ENCODE measurements around the gene MAPT. TPM values are rescaled to one million over a fixed set of nuclear protein-coding genes. Genes with fewer than 3 reads are reported as not detected.

Gene MAPT
- total RNA-seq, 1 donor from 2014 or later = 2.1 TPM

- H3K4me1 ChIP-seq (ENCODE audit: insufficient read depth, low read length) = no peaks in the 10 kb centered on the region
- Mint-ChIP-seq H3K27me3 (ENCODE audit: low read depth, unreplicated experiment) (peaks cover 27% of the 10 kb centered on the region), H3K9me3 (ENCODE audit: unreplicated experiment) (peaks cover 3% of the 10 kb centered on the region), H3K4me1 (ENCODE audit: low read depth, unreplicated experiment) (peaks cover under 1% of the 10 kb centered on the region), H3K36me3 (ENCODE audit: low read depth, unreplicated experiment) (no peaks in the 10 kb centered on the region), H3K27ac (ENCODE audit: unreplicated experiment) (no peak overlapping the region), H3K4me3 (ENCODE audit: unreplicated experiment) (no peak overlapping the region)
- no peaks in the 10 kb centered on the region for H4K20me1 ChIP-seq (ENCODE audit: insufficient read depth, low read length)
- H3K27me3 ChIP-seq (ENCODE audit: insufficient read depth, low read length) = peaks cover 6% of the 10 kb centered on the region
- no peak overlapping the region for H3K4me3 ChIP-seq (ENCODE audit: insufficient read depth, low read depth, low read length)
- H3K9me3 ChIP-seq (ENCODE audit: insufficient read depth, low read depth, low read length) = no peaks in the 10 kb centered on the region
- TF ChIP-seq CTCF (IDR thresholded peaks at IDR 0.05; ENCODE audit: insufficient read depth, low read depth, low read length) (no peak), EZH2 (IDR thresholded peaks at IDR 0.05; ENCODE audit: insufficient read depth, low read length) (no peak)
- FAIRE-seq (no peak), DNase-seq (ENCODE audit: low read depth) (no peak)
- no peak overlapping the region for H3K27ac ChIP-seq (ENCODE audit: low read depth, low read length)
- no peaks in the 10 kb centered on the region for H3K79me2 ChIP-seq (ENCODE audit: insufficient read depth, low read length)
- H2AFZ ChIP-seq (ENCODE audit: low read depth, low read length) = no peak overlapping the region
- H3K36me3 ChIP-seq (ENCODE audit: insufficient read depth, low read length) = no peaks in the 10 kb centered on the region
- no peak overlapping the region for H3K9ac ChIP-seq (ENCODE audit: low read length)
- no peak overlapping the region for H3K4me2 ChIP-seq (ENCODE audit: low read length)
These were observed 90.0 kb downstream of the MAPT start for GRCh38 chr17:45984368-45984767.

- H3K4me2 ChIP-seq (ENCODE audit: low read length) = no peak overlapping the region
- Mint-ChIP-seq H3K9me3 (ENCODE audit: unreplicated experiment) (peaks cover 9% of the 10 kb centered on the region), H3K4me3 (ENCODE audit: unreplicated experiment) (no peak overlapping the region), H3K27ac (ENCODE audit: unreplicated experiment) (no peak overlapping the region), H3K27me3 (ENCODE audit: low read depth, unreplicated experiment) (peaks cover 28% of the 10 kb centered on the region), H3K4me1 (ENCODE audit: low read depth, unreplicated experiment) (no peaks in the 10 kb centered on the region), H3K36me3 (ENCODE audit: low read depth, unreplicated experiment) (no peaks in the 10 kb centered on the region)
- H3K36me3 ChIP-seq (ENCODE audit: insufficient read depth, low read length) = no peaks in the 10 kb centered on the region
- no peaks in the 10 kb centered on the region for H3K9me3 ChIP-seq (ENCODE audit: insufficient read depth, low read depth, low read length)
- peaks cover 6% of the 10 kb centered on the region for H3K27me3 ChIP-seq (ENCODE audit: insufficient read depth, low read length)
- no peak overlapping the region for H3K9ac ChIP-seq (ENCODE audit: low read length)
- H3K4me1 ChIP-seq (ENCODE audit: insufficient read depth, low read length) = no peaks in the 10 kb centered on the region
- H4K20me1 ChIP-seq (ENCODE audit: insufficient read depth, low read length) = no peaks in the 10 kb centered on the region
- TF ChIP-seq CTCF (IDR thresholded peaks at IDR 0.05; ENCODE audit: insufficient read depth, low read depth, low read length) (no peak), EZH2 (IDR thresholded peaks at IDR 0.05; ENCODE audit: insufficient read depth, low read length) (no peak)
- no peak overlapping the region for H3K27ac ChIP-seq (ENCODE audit: low read depth, low read length)
- DNase-seq (ENCODE audit: low read depth) = no peak
- H3K4me3 ChIP-seq (ENCODE audit: insufficient read depth, low read depth, low read length) = no peak overlapping the region
- no peak for FAIRE-seq
- H3K79me2 ChIP-seq (ENCODE audit: insufficient read depth, low read length) = no peaks in the 10 kb centered on the region
- H2AFZ ChIP-seq (ENCODE audit: low read depth, low read length) = no peak overlapping the region
These were observed 91.1 kb downstream of the MAPT start for GRCh38 chr17:45985447-45985846.

GRCh38 chr17:45986056-45986455, 91.7 kb downstream of the MAPT start:
- TF ChIP-seq CTCF (IDR thresholded peaks at IDR 0.05; ENCODE audit: insufficient read depth, low read depth, low read length) (no peak), EZH2 (IDR thresholded peaks at IDR 0.05; ENCODE audit: insufficient read depth, low read length) (no peak)
- H3K36me3 Mint-ChIP-seq (ENCODE audit: low read depth, unreplicated experiment) = no peaks in the 10 kb centered on the region
- no peaks in the 10 kb centered on the region for H3K9me3 ChIP-seq (ENCODE audit: insufficient read depth, low read depth, low read length)
- H3K4me3 Mint-ChIP-seq (ENCODE audit: unreplicated experiment) = no peak overlapping the region
- peaks cover 6% of the 10 kb centered on the region for H3K27me3 ChIP-seq (ENCODE audit: insufficient read depth, low read length)
- H3K4me1 ChIP-seq (ENCODE audit: insufficient read depth, low read length) = no peaks in the 10 kb centered on the region
- H3K9me3 Mint-ChIP-seq (ENCODE audit: unreplicated experiment) = peaks cover 9% of the 10 kb centered on the region
- peaks cover 27% of the 10 kb centered on the region for H3K27me3 Mint-ChIP-seq (ENCODE audit: low read depth, unreplicated experiment)
- no peak overlapping the region for H3K27ac ChIP-seq (ENCODE audit: low read depth, low read length)
- H3K79me2 ChIP-seq (ENCODE audit: insufficient read depth, low read length) = no peaks in the 10 kb centered on the region
- H3K36me3 ChIP-seq (ENCODE audit: insufficient read depth, low read length) = no peaks in the 10 kb centered on the region
- H3K4me1 Mint-ChIP-seq (ENCODE audit: low read depth, unreplicated experiment) = no peaks in the 10 kb centered on the region
- H2AFZ ChIP-seq (ENCODE audit: low read depth, low read length) = no peak overlapping the region
- no peaks in the 10 kb centered on the region for H4K20me1 ChIP-seq (ENCODE audit: insufficient read depth, low read length)
- H3K9ac ChIP-seq (ENCODE audit: low read length) = no peak overlapping the region
- FAIRE-seq = no peak
- no peak overlapping the region for H3K4me3 ChIP-seq (ENCODE audit: insufficient read depth, low read depth, low read length)
- no peak for DNase-seq (ENCODE audit: low read depth)
- H3K27ac Mint-ChIP-seq (ENCODE audit: unreplicated experiment) = no peak overlapping the region
- no peak overlapping the region for H3K4me2 ChIP-seq (ENCODE audit: low read length)

Data from astrocyte (in vitro differentiated cells and primary cell).